ENCODE measurements around the gene KCNJ3.

Gene KCNJ3

GRCh38 chr2:154713675-154714074, 15.2 kb downstream of the KCNJ3 start:
- DNase-seq (ENCODE audit: low read depth): no peak
- no peak for TF ChIP-seq CTCF (conservative IDR thresholded peaks at IDR 0.05; ENCODE audit: control insufficient read depth, insufficient read depth, low read depth, low read length)
- no peak overlapping the region for H3K4me3 ChIP-seq (ENCODE audit: control insufficient read depth, low read depth, low read length)

GRCh38 chr2:154720651-154721050, 22.2 kb downstream of the KCNJ3 start:
- TF ChIP-seq CTCF (conservative IDR thresholded peaks at IDR 0.05; ENCODE audit: control insufficient read depth, insufficient read depth, low read depth, low read length): no peak
- H3K4me3 ChIP-seq (ENCODE audit: control insufficient read depth, low read depth, low read length): no peak overlapping the region
- DNase-seq (ENCODE audit: low read depth): peak; percentile 24

GRCh38 chr2:154724194-154724797, 25.8 kb downstream of the KCNJ3 start:
- TF ChIP-seq CTCF (conservative IDR thresholded peaks at IDR 0.05; ENCODE audit: control insufficient read depth, insufficient read depth, low read depth, low read length): no peak
- no peak for DNase-seq (ENCODE audit: low read depth)
- H3K4me3 ChIP-seq (ENCODE audit: control insufficient read depth, low read depth, low read length): no peak overlapping the region

GRCh38 chr2:154740361-154740760, 41.9 kb downstream of the KCNJ3 start:
- TF ChIP-seq CTCF (conservative IDR thresholded peaks at IDR 0.05; ENCODE audit: control insufficient read depth, insufficient read depth, low read depth, low read length): no peak

GRCh38 chr2:154758871-154759270, 60.4 kb downstream of the KCNJ3 start:
- H3K4me3 ChIP-seq (ENCODE audit: control insufficient read depth, low read depth, low read length): no peak overlapping the region
- no peak for DNase-seq (ENCODE audit: low read depth)
- TF ChIP-seq CTCF (conservative IDR thresholded peaks at IDR 0.05; ENCODE audit: control insufficient read depth, insufficient read depth, low read depth, low read length): no peak

More at GRCh38 chr2:154740361-154740760, 41.9 kb downstream of the KCNJ3 start:
- H3K4me3 ChIP-seq (ENCODE audit: control insufficient read depth, low read depth, low read length): no peak overlapping the region
- DNase-seq (ENCODE audit: low read depth): no peak

- no peak for DNase-seq (ENCODE audit: low read depth)
- TF ChIP-seq CTCF (conservative IDR thresholded peaks at IDR 0.05; ENCODE audit: control insufficient read depth, insufficient read depth, low read depth, low read length): no peak
- no peak overlapping the region for H3K4me3 ChIP-seq (ENCODE audit: control insufficient read depth, low read depth, low read length)
Measured at GRCh38 chr2:154762638-154763037, 64.1 kb downstream of the KCNJ3 start.

Measured in fibroblast of mammary gland (primary cell).